PC-3 (cell line): Measurements from ENCODE around the gene ADGRV1.

Experiments
- CTCF ChIP-seq: fragments of 300-600 bp; sonication (generic); conservative IDR thresholded peaks from 2 replicates; pipeline ENCODE4 v1.5.1; 2017; ENCODE audit warnings: antibody characterized with exemption, low read depth, mild to moderate bottlenecking, low read length
- EZH2 ChIP-seq: fragments of 300-600 bp; sonication (generic); IDR thresholded peaks from one replicate; pipeline ENCODE4 v1.6.1; 2017; ENCODE audit warnings: antibody characterized with exemption, mild to moderate bottlenecking, low read length; ENCODE audit not compliant: unreplicated experiment
- EZH2phosphoT487 ChIP-seq: fragments of 300-600 bp; sonication (generic); IDR thresholded peaks from 2 replicates; pipeline ENCODE4 v1.6.1; 2018; ENCODE audit warnings: mild to moderate bottlenecking, antibody characterized with exemption, low read length, borderline replicate concordance

- TF ChIP-seq CTCF = no peak
- TF ChIP-seq EZH2phosphoT487 = no peak
- no peak for TF ChIP-seq EZH2
Measured at GRCh38 chr5:91121347-91121993, 562.9 kb downstream of the ADGRV1 start.
